OCI-LY7 (cell line): ENCODE measurements around the gene NATD1. TPM values are rescaled to one million over a fixed set of nuclear protein-coding genes. Genes with fewer than 3 reads are reported as not detected.

Experiments
- BruUV-seq: library from RNA; stranded (reverse); fragments of 400-500 nt; replicated peaks from 2 replicates; lab custom pipeline; 2021; lab: Mats Ljungman, UMichigan
- CTCF ChIA-PET: fragments of 300-600 bp; sonication (Branson Sonifier 250); formaldehyde crosslinking; loops from one replicate; lab custom pipeline; 2022; ENCODE audit warnings: antibody characterized with exemption; ENCODE audit not compliant: unreplicated experiment; lab: Charles Lee
- POLR2A ChIA-PET: fragments of 300-600 bp; sonication (Branson Sonifier 250); formaldehyde crosslinking; loops from one replicate; lab custom pipeline; 2022; ENCODE audit warnings: antibody characterized with exemption; lab: Charles Lee
- DNase-seq: peaks from one replicate; pipeline ENCODE4 v3.0.0-alpha.2; 2015; ENCODE audit warnings: low spot score
- H2AFZ ChIP-seq: fragments of 200-600 bp; sonication (generic), shearing (Covaris generic); 2 replicates; pipeline ENCODE4 v1.6.1; 2014; ENCODE audit warnings: mild to moderate bottlenecking, antibody characterized with exemption, low read length, moderate library complexity
- H3K27ac ChIP-seq: fragments of 200-600 bp; sonication (generic); 2 replicates; pipeline ENCODE4 v1.5.1; 2014; ENCODE audit warnings: mixed run types, low read depth, mild to moderate bottlenecking, moderate library complexity, low read length, inconsistent platforms; ENCODE audit not compliant: poor library complexity, severe bottlenecking
- H3K36me3 ChIP-seq: fragments of 200-600 bp; sonication (generic); 2 replicates; pipeline ENCODE4 v1.6.1; 2014; ENCODE audit warnings: mild to moderate bottlenecking, antibody characterized with exemption, low read length, moderate library complexity, mixed read lengths; ENCODE audit not compliant: insufficient read depth
- H3K4me1 ChIP-seq: fragments of 200-600 bp; sonication (generic); 2 replicates; pipeline ENCODE4 v1.5.1; 2014; ENCODE audit warnings: mild to moderate bottlenecking, low read length; ENCODE audit not compliant: insufficient read depth, poor library complexity, severe bottlenecking
- H3K4me2 ChIP-seq: fragments of 200-600 bp; sonication (generic); 2 replicates; pipeline ENCODE4 v1.6.1; 2014; ENCODE audit warnings: mild to moderate bottlenecking, low read length
- H3K4me3 ChIP-seq: fragments of 200-600 bp; sonication (generic); 2 replicates; pipeline ENCODE4 v1.5.1; 2014; ENCODE audit warnings: mild to moderate bottlenecking, low read depth, low read length; ENCODE audit not compliant: poor library complexity, severe bottlenecking
- H3K79me2 ChIP-seq: fragments of 200-600 bp; sonication (generic); 2 replicates; pipeline ENCODE4 v1.6.1; 2016; ENCODE audit warnings: low read depth, mild to moderate bottlenecking, low read length, moderate library complexity, mixed read lengths; ENCODE audit not compliant: insufficient read depth
- H3K9me2 ChIP-seq: fragments of 200-600 bp; sonication (generic); 2 replicates; pipeline ENCODE4 v1.6.1; 2016; ENCODE audit warnings: mild to moderate bottlenecking, low read length, mixed read lengths; ENCODE audit not compliant: insufficient read depth
- H3K9me3 ChIP-seq: fragments of 200-600 bp; sonication (generic); 2 replicates; pipeline ENCODE4 v1.6.1; 2014; ENCODE audit warnings: mild to moderate bottlenecking, mixed run types, low read length, mixed read lengths
- H4K20me1 ChIP-seq: fragments of 200-600 bp; sonication (generic); 2 replicates; pipeline ENCODE4 v1.6.1; 2014; ENCODE audit warnings: mild to moderate bottlenecking, antibody characterized with exemption, low read length, moderate library complexity, mixed read lengths; ENCODE audit not compliant: insufficient read depth
- CTCF ChIP-seq: fragments of 200-600 bp; sonication (generic); conservative IDR thresholded peaks from 2 replicates; pipeline ENCODE4 v1.5.1; 2014; ENCODE audit warnings: mild to moderate bottlenecking, antibody characterized with exemption, low read length, moderate library complexity, mixed read lengths
- EZH2phosphoT487 ChIP-seq: fragments of 200-600 bp; sonication (generic); IDR thresholded peaks from 2 replicates; pipeline ENCODE4 v1.6.1; 2018; ENCODE audit warnings: low read depth, borderline replicate concordance, mild to moderate bottlenecking, mixed run types, antibody characterized with exemption, low read length, moderate library complexity, mixed read lengths
- intact Hi-C: fragments of 100-400 bp; cut with micrococcal nuclease; formaldehyde crosslinking; loops from one replicate; pipeline ENCODE4 v1.10.0; 2022; ENCODE audit not compliant: unreplicated experiment
- total RNA-seq, 2 experiments: library from RNA; depleted of rRNA in 1 of 2; stranded (reverse); fragments of >200 nt in 1 of 2; shearing (Covaris generic) in 1 of 2; gene quantifications; 2 replicates each; pipeline ENCODE4 v1.2.3, GENCODE V29; 2014 to 2022

NATD1 gene
- total RNA-seq, 2 experiments from 2014 or later, result 0.85 to 6.0 TPM

- no peaks in the 10 kb centered on the region for H3K9me3 ChIP-seq
- no peak for TF ChIP-seq CTCF
- TF ChIP-seq EZH2phosphoT487, result no peak
- H3K36me3 ChIP-seq, result peaks cover 11% of the 10 kb centered on the region
- peak; percentile 95 for DNase-seq
- no TSS peak for BruUV-seq
- peak overlapping the region; percentile 92 for H3K4me2 ChIP-seq
- H3K79me2 ChIP-seq, result peaks cover 51% of the 10 kb centered on the region
- peak overlapping the region; percentile 84 for H3K4me3 ChIP-seq
- ChIA-PET POLR2A (interaction anchor here (0.6 to 4.4 kb wide), 3 partner anchors 11 to 262 kb away, joined by 4 to 31 read pairs (median 6); no protein-coding TSS in a partner anchor), CTCF (interaction anchor here (0.6 to 2.1 kb wide), 2 partner anchors 8 to 18 kb away, joined by 3 to 13 read pairs; no protein-coding TSS in a partner anchor)
- H4K20me1 ChIP-seq, result no peaks in the 10 kb centered on the region
- intact Hi-C loops, result loop anchor here (2.0 to 5.0 kb wide), 2 partner anchors 75 to 246 kb away; partner anchors contain the start of gene USP22
- no peaks in the 10 kb centered on the region for H3K9me2 ChIP-seq
- peak overlapping the region; percentile 33; the same call in 1 of the 2 replicates for H2AFZ ChIP-seq
- H3K27ac ChIP-seq, result peak overlapping the region; percentile 95
- peaks cover 47% of the 10 kb centered on the region for H3K4me1 ChIP-seq
Observed at GRCh38 chr17:21287703-21288449, 34.7 kb upstream of the NATD1 start.

GRCh38 chr17:21286909-21287702 lies 33.9 kb upstream of the NATD1 start:
- Histone ChIP-seq H3K9me2 (no peaks in the 10 kb centered on the region), H3K79me2 (peaks cover 51% of the 10 kb centered on the region), H2AFZ (no peak overlapping the region; the same call in 1 of the 2 replicates), H3K4me2 (peak overlapping the region; percentile 92), H3K9me3 (no peaks in the 10 kb centered on the region), H3K27ac (peak overlapping the region; percentile 95), H3K4me1 (peaks cover 47% of the 10 kb centered on the region), H3K4me3 (peak overlapping the region; percentile 84), H3K36me3 (peaks cover 8% of the 10 kb centered on the region), H4K20me1 (no peaks in the 10 kb centered on the region)
- intact Hi-C loops, result loop anchor here (2.0 to 5.0 kb wide), 2 partner anchors 74 to 245 kb away; partner anchors contain the start of gene USP22
- ChIA-PET CTCF (interaction anchor here (0.6 to 2.1 kb wide), 3 partner anchors 8 to 170 kb away, joined by 3 to 13 read pairs (median 3); no protein-coding TSS in a partner anchor), POLR2A (interaction anchor here (0.6 to 4.4 kb wide), 7 partner anchors 10 to 263 kb away, joined by 3 to 31 read pairs (median 5); no protein-coding TSS in a partner anchor)
- TF ChIP-seq CTCF, result no peak
- no peak for TF ChIP-seq EZH2phosphoT487
- DNase-seq, result peak; percentile 29
- no TSS peak for BruUV-seq
